ENCODE measurements around the gene TXLNB. TPM values are rescaled to one million over a fixed set of nuclear protein-coding genes. Genes with fewer than 3 reads are reported as not detected.
"Not testable (repeated sequence)": the region's sequence is repeated elsewhere in the genome, so short reads cannot be mapped to it uniquely, and the experiment has no call there.

The TXLNB gene
- total RNA-seq, 1 experiment from 2014 or later, result not detected

- Histone ChIP-seq H3K27ac (ENCODE audit: low read length) (no peak overlapping the region), H3K4me3 (ENCODE audit: low read depth in 2 of 2, low read length in 2 of 2) (no peak overlapping the region), H3K4me1 (ENCODE audit: control insufficient read depth, insufficient read depth, low read length) (no peaks in the 10 kb centered on the region), H3K9me3 (ENCODE audit: control insufficient read depth, insufficient read depth, low read depth, low read length) (no peaks in the 10 kb centered on the region), H3K27me3 (ENCODE audit: control insufficient read depth, insufficient read depth, low read length) (no peaks in the 10 kb centered on the region), H3K36me3 (ENCODE audit: control insufficient read depth, insufficient read depth, low read length) (no peaks in the 10 kb centered on the region)
- in situ Hi-C loops (cut with HindIII; ENCODE audit: low pct_unique_long_range_greater_than_20kb, low sequenced_read_pairs), result no loop called here
- ChIA-PET CTCF (no interaction called here), POLR2A (no interaction called here)
- no peak for DNase-seq (ENCODE audit: low read depth, low spot score)
- no peak for ATAC-seq
- TF ChIP-seq REST (IDR thresholded peaks at IDR 0.05; ENCODE audit: insufficient read depth in 1 of 2, low read depth in 2 of 2, low read length in 1 of 2), result no peak
- TF ChIP-seq SIN3A (IDR thresholded peaks at IDR 0.05; ENCODE audit: borderline replicate concordance, insufficient read depth, low read depth, low read length), result no peak
- no peak for TF ChIP-seq TCF7L2 (IDR thresholded peaks at IDR 0.05; ENCODE audit: low read depth, low read length)
- TF ChIP-seq POLR2AphosphoS5 (IDR thresholded peaks at IDR 0.05; ENCODE audit: low read depth, low read length), result no peak
- intact Hi-C loops (cut with micrococcal nuclease; ENCODE audit: unreplicated experiment), result no loop called here
- BruUV-seq (replicated peaks), result no TSS peak
Observed at GRCh38 chr6:139288496-139289040, 3.2 kb downstream of the TXLNB start.

- Histone ChIP-seq H3K27ac (ENCODE audit: low read length) (no peak overlapping the region), H3K4me1 (ENCODE audit: control insufficient read depth, insufficient read depth, low read length) (no peaks in the 10 kb centered on the region), H3K36me3 (ENCODE audit: control insufficient read depth, insufficient read depth, low read length) (no peaks in the 10 kb centered on the region), H3K4me3 (ENCODE audit: low read depth in 2 of 2, low read length in 2 of 2) (no peak overlapping the region), H3K27me3 (ENCODE audit: control insufficient read depth, insufficient read depth, low read length) (no peaks in the 10 kb centered on the region), H3K9me3 (ENCODE audit: control insufficient read depth, insufficient read depth, low read depth, low read length) (no peaks in the 10 kb centered on the region)
- POLR2A ChIA-PET, result no interaction called here
- in situ Hi-C loops (cut with HindIII; ENCODE audit: low pct_unique_long_range_greater_than_20kb, low sequenced_read_pairs), result no loop called here
- CTCF ChIA-PET, result no interaction called here
- TF ChIP-seq SIN3A (IDR thresholded peaks at IDR 0.05; ENCODE audit: borderline replicate concordance, insufficient read depth, low read depth, low read length) (no peak), CTCF (IDR thresholded peaks at IDR 0.05) (no peak), POLR2AphosphoS5 (IDR thresholded peaks at IDR 0.05; ENCODE audit: low read depth, low read length) (no peak), REST (IDR thresholded peaks at IDR 0.05; ENCODE audit: insufficient read depth in 1 of 2, low read depth in 2 of 2, low read length in 1 of 2) (no peak), TCF7L2 (IDR thresholded peaks at IDR 0.05; ENCODE audit: low read depth, low read length) (no peak)
- intact Hi-C loops (cut with micrococcal nuclease; ENCODE audit: unreplicated experiment), result no loop called here
- no TSS peak for BruUV-seq (replicated peaks)
- ATAC-seq, result no peak
- no peak for DNase-seq (ENCODE audit: low read depth, low spot score)
Observed at GRCh38 chr6:139287868-139288267, 3.9 kb downstream of the TXLNB start.

- POLR2A ChIA-PET; H3K4me1 ChIP-seq (ENCODE audit: control insufficient read depth, insufficient read depth, low read length); H3K36me3 ChIP-seq (ENCODE audit: control insufficient read depth, insufficient read depth, low read length); ATAC-seq; in situ Hi-C loops (cut with HindIII; ENCODE audit: low pct_unique_long_range_greater_than_20kb, low sequenced_read_pairs); DNase-seq (ENCODE audit: low read depth, low spot score); H3K27me3 ChIP-seq (ENCODE audit: control insufficient read depth, insufficient read depth, low read length); intact Hi-C loops (cut with micrococcal nuclease; ENCODE audit: unreplicated experiment); BruUV-seq (replicated peaks); CTCF ChIA-PET; H3K4me3 ChIP-seq (ENCODE audit: low read depth in 2 of 2, low read length in 2 of 2); H3K27ac ChIP-seq (ENCODE audit: low read length); H3K9me3 ChIP-seq (ENCODE audit: control insufficient read depth, insufficient read depth, low read depth, low read length): not testable (repeated sequence)
Observed at GRCh38 chr6:139286438-139286837, 5.4 kb downstream of the TXLNB start.
